ENCODE results near the gene PRR5.
"Not testable (repeated sequence)": the region's sequence is repeated elsewhere in the genome, so short reads cannot be mapped to it uniquely, and the experiment has no call there.

PRR5 gene, protein sequence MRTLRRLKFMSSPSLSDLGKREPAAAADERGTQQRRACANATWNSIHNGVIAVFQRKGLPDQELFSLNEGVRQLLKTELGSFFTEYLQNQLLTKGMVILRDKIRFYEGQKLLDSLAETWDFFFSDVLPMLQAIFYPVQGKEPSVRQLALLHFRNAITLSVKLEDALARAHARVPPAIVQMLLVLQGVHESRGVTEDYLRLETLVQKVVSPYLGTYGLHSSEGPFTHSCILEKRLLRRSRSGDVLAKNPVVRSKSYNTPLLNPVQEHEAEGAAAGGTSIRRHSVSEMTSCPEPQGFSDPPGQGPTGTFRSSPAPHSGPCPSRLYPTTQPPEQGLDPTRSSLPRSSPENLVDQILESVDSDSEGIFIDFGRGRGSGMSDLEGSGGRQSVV

GRCh38 chr22:44701824-44702478, at the start of gene PRR5:
Gene PRR5 (plus strand): TSS chr22:44702204. CDS start chr22:44702475, 271 bp downstream.
- Histone ChIP-seq H3K36me3 (ENCODE audit: control insufficient read depth in 1 of 2, insufficient read depth in 2 of 2, low read length in 2 of 2) (peaks cover 0 to 6% of the 10 kb centered on the region in 2 donors), H3K4me3 (ENCODE audit: low read depth in 1 of 2, low read length in 2 of 2) (peak within 1 kb of the TSS; percentile 75 to 82), H3K4me1 (ENCODE audit: control insufficient read depth in 1 of 2, insufficient read depth in 2 of 2, low read length in 2 of 2) (peaks cover 15 to 30% of the 10 kb centered on the region in 2 donors), H3K27ac (ENCODE audit: low read depth, low read length) (peak within 1 kb of the TSS; percentile 20), H3K9ac (ENCODE audit: low read depth in 1 of 2, low read length in 2 of 2) (peak within 1 kb of the TSS; percentile 51 to 58), H3K9me3 (ENCODE audit: control insufficient read depth in 1 of 2, low read length in 2 of 2) (no peaks in the 10 kb centered on the region), H3K27me3 (ENCODE audit: control insufficient read depth in 1 of 2, insufficient read depth in 2 of 2, low read length in 2 of 2) (no peaks in the 10 kb centered on the region)

- not testable (repeated sequence) for H3K36me3 ChIP-seq (ENCODE audit: control insufficient read depth in 1 of 2, insufficient read depth in 2 of 2, low read length in 2 of 2); H3K4me1 ChIP-seq (ENCODE audit: control insufficient read depth in 1 of 2, insufficient read depth in 2 of 2, low read length in 2 of 2); H3K27ac ChIP-seq (ENCODE audit: low read depth, low read length); H3K9me3 ChIP-seq (ENCODE audit: control insufficient read depth in 1 of 2, low read length in 2 of 2); H3K27me3 ChIP-seq (ENCODE audit: control insufficient read depth in 1 of 2, insufficient read depth in 2 of 2, low read length in 2 of 2); H3K9ac ChIP-seq (ENCODE audit: low read depth in 1 of 2, low read length in 2 of 2); H3K4me3 ChIP-seq (ENCODE audit: low read depth in 1 of 2, low read length in 2 of 2)
These were observed 49.1 kb upstream of the PRR5 start for GRCh38 chr22:44652866-44653265.

DNA sequence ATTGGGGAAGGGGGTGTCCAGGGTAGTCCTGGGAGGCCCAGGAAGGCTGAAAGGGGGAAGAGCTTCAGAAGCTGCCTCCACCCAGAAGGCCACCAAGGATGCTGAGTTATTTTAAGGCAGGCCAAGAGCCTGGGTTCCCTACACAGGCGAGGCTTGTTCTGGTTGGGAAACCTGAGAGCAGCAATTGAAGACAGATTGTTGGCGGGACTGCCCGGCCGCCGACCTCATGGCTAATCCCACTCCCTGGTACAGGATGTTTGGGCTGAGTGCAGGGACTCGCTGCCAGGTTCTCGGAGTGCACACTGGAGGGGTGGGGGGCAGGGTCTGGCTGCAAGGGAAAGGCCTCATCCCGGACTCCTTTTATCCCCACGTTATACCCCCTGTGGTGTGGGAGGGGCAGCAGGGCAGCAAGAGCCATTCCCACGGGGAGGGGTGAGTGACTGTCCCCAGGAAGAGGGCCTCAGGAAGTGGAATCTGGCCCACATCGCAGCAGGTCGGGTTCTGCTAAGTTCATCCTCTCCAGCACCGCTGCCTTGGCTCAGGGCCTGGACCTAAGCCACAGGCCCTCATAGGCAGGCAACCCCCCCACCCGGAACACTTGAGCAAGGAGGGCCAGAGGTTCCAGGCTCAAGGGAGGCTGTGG, 43.6 kb upstream of the PRR5 start:
- Histone ChIP-seq H3K9me3 (ENCODE audit: control insufficient read depth in 1 of 2, low read length in 2 of 2) (no peaks in the 10 kb centered on the region), H3K27me3 (ENCODE audit: control insufficient read depth in 1 of 2, insufficient read depth in 2 of 2, low read length in 2 of 2) (no peaks in the 10 kb centered on the region), H3K9ac (ENCODE audit: low read depth in 1 of 2, low read length in 2 of 2) (no peak overlapping the region), H3K27ac (ENCODE audit: low read depth, low read length) (no peak overlapping the region), H3K4me3 (ENCODE audit: low read depth in 1 of 2, low read length in 2 of 2) (no peak overlapping the region), H3K36me3 (ENCODE audit: control insufficient read depth in 1 of 2, insufficient read depth in 2 of 2, low read length in 2 of 2) (no peaks in the 10 kb centered on the region), H3K4me1 (ENCODE audit: control insufficient read depth in 1 of 2, insufficient read depth in 2 of 2, low read length in 2 of 2) (peaks cover 0 to 11% of the 10 kb centered on the region in 2 donors)

DNA sequence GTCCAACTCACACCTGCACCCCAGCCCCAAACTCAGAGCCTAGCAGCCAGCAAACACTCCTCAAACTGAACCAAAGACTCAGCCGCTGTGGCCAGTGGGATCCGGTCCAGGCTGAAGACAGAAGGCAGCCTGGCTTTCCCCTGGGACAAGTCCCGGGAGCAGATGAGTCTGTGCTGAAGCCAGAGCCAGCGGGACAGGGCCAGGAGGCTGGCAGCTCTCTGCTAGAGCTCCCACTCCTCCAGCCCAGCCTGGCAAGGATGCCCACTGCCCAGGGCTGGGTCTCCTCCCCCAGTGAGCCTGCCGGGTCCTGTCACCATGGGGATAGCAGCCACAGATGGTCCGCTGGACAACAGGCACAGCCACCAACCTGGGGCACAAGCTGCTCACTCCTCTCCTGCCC, 42.9 kb upstream of the PRR5 start:
- Histone ChIP-seq H3K9ac (ENCODE audit: low read depth in 1 of 2, low read length in 2 of 2) (no peak overlapping the region), H3K27ac (ENCODE audit: low read depth, low read length) (no peak overlapping the region), H3K9me3 (ENCODE audit: control insufficient read depth in 1 of 2, low read length in 2 of 2) (no peaks in the 10 kb centered on the region), H3K27me3 (ENCODE audit: control insufficient read depth in 1 of 2, insufficient read depth in 2 of 2, low read length in 2 of 2) (no peaks in the 10 kb centered on the region), H3K4me1 (ENCODE audit: control insufficient read depth in 1 of 2, insufficient read depth in 2 of 2, low read length in 2 of 2) (peaks cover 3 to 18% of the 10 kb centered on the region in 2 donors), H3K4me3 (ENCODE audit: low read depth in 1 of 2, low read length in 2 of 2) (no peak overlapping the region), H3K36me3 (ENCODE audit: control insufficient read depth in 1 of 2, insufficient read depth in 2 of 2, low read length in 2 of 2) (no peaks in the 10 kb centered on the region)

GRCh38 chr22:44660051-44660830, 41.8 kb upstream of the PRR5 start:
- Histone ChIP-seq H3K27ac (ENCODE audit: low read depth, low read length) (no peak overlapping the region), H3K4me3 (ENCODE audit: low read depth in 1 of 2, low read length in 2 of 2) (no peak overlapping the region), H3K27me3 (ENCODE audit: control insufficient read depth in 1 of 2, insufficient read depth in 2 of 2, low read length in 2 of 2) (no peaks in the 10 kb centered on the region), H3K36me3 (ENCODE audit: control insufficient read depth in 1 of 2, insufficient read depth in 2 of 2, low read length in 2 of 2) (no peaks in the 10 kb centered on the region), H3K9ac (ENCODE audit: low read depth in 1 of 2, low read length in 2 of 2) (no peak overlapping the region), H3K4me1 (ENCODE audit: control insufficient read depth in 1 of 2, insufficient read depth in 2 of 2, low read length in 2 of 2) (peaks cover 7 to 26% of the 10 kb centered on the region in 2 donors), H3K9me3 (ENCODE audit: control insufficient read depth in 1 of 2, low read length in 2 of 2) (no peaks in the 10 kb centered on the region)

DNA sequence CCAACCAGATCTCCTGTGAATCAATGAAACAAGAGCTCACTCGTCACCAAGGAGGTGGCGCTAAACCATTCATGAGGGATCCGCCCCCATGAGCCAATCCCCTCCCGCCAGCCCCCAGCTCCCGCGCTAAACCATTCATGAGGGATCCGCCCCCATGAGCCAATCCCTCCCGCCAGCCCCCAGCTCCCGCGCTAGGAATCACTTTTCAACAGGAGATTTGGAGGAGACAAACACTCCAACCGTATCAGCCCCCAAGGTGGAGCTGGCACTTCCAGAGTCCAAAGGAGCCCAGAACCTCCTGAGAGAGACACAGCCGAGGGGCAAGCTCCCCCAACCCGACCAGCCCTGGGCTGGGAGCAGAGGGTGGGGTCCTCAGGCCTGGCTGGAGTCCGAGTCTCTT, 40.9 kb upstream of the PRR5 start:
- H3K27ac ChIP-seq (ENCODE audit: low read depth, low read length) = no peak overlapping the region
- peaks cover 0 to under 1% of the 10 kb centered on the region in 2 donors for H3K27me3 ChIP-seq (ENCODE audit: control insufficient read depth in 1 of 2, insufficient read depth in 2 of 2, low read length in 2 of 2)
- H3K4me1 ChIP-seq (ENCODE audit: control insufficient read depth in 1 of 2, insufficient read depth in 2 of 2, low read length in 2 of 2) = peaks cover 7 to 28% of the 10 kb centered on the region in 2 donors
- no peaks in the 10 kb centered on the region for H3K9me3 ChIP-seq (ENCODE audit: control insufficient read depth in 1 of 2, low read length in 2 of 2)
- no peak overlapping the region for H3K9ac ChIP-seq (ENCODE audit: low read depth in 1 of 2, low read length in 2 of 2)
- no peak overlapping the region for H3K4me3 ChIP-seq (ENCODE audit: low read depth in 1 of 2, low read length in 2 of 2)
- no peaks in the 10 kb centered on the region for H3K36me3 ChIP-seq (ENCODE audit: control insufficient read depth in 1 of 2, insufficient read depth in 2 of 2, low read length in 2 of 2)

- no peaks in the 10 kb centered on the region for H3K36me3 ChIP-seq (ENCODE audit: control insufficient read depth in 1 of 2, insufficient read depth in 2 of 2, low read length in 2 of 2)
- H3K4me1 ChIP-seq (ENCODE audit: control insufficient read depth in 1 of 2, insufficient read depth in 2 of 2, low read length in 2 of 2) = peaks cover 7 to 28% of the 10 kb centered on the region in 2 donors
- H3K27me3 ChIP-seq (ENCODE audit: control insufficient read depth in 1 of 2, insufficient read depth in 2 of 2, low read length in 2 of 2) = peaks cover 4 to 5% of the 10 kb centered on the region in 2 donors
- no peak overlapping the region for H3K9ac ChIP-seq (ENCODE audit: low read depth in 1 of 2, low read length in 2 of 2)
- H3K9me3 ChIP-seq (ENCODE audit: control insufficient read depth in 1 of 2, low read length in 2 of 2) = no peaks in the 10 kb centered on the region
- no peak overlapping the region for H3K27ac ChIP-seq (ENCODE audit: low read depth, low read length)
- no peak overlapping the region for H3K4me3 ChIP-seq (ENCODE audit: low read depth in 1 of 2, low read length in 2 of 2)
These were observed 40.1 kb upstream of the PRR5 start for GRCh38 chr22:44661659-44662569.

DNA sequence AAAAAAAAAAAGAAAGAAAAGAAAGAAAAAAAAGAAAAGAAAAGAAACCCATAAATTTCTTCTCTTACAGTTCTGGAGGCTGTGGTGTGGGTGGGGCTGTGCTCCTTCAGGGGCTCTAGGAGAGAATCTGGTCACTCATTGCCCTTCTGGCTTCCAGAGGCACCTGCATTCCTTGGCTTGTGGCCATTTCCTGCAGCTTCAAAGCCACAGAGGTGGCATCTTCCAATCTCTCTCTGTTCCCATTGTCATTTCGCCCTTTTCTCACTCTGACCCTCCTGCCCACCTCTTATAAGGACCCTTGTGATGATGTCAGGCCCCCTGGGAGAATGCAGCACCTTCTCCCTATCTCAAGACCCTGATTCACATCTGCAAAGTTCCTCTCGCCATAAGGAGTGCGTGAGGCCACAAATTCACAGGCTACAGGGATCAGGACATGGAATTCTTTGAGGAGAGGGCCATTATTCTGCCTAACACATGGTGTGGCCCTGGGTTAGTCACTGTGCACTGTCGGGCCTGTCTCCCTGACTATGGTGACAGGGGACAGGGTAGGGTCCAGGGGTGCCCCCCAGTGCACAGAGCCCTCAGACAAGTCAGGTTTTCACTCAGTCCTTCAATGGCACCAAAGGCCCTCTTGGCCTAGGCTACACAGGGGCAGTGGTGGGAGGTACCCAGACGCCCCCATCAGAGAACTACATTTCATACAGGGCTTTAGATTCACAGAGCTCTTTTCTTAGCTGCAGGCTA, 38.6 kb upstream of the PRR5 start:
- Histone ChIP-seq H3K27ac (ENCODE audit: low read depth, low read length) (no peak overlapping the region), H3K9ac (ENCODE audit: low read depth in 1 of 2, low read length in 2 of 2) (no peak overlapping the region), H3K36me3 (ENCODE audit: control insufficient read depth in 1 of 2, insufficient read depth in 2 of 2, low read length in 2 of 2) (no peaks in the 10 kb centered on the region), H3K27me3 (ENCODE audit: control insufficient read depth in 1 of 2, insufficient read depth in 2 of 2, low read length in 2 of 2) (peaks cover 10 to 11% of the 10 kb centered on the region in 2 donors), H3K4me3 (ENCODE audit: low read depth in 1 of 2, low read length in 2 of 2) (no peak overlapping the region), H3K9me3 (ENCODE audit: control insufficient read depth in 1 of 2, low read length in 2 of 2) (no peaks in the 10 kb centered on the region), H3K4me1 (ENCODE audit: control insufficient read depth in 1 of 2, insufficient read depth in 2 of 2, low read length in 2 of 2) (peaks cover 7 to 28% of the 10 kb centered on the region in 2 donors)

DNA sequence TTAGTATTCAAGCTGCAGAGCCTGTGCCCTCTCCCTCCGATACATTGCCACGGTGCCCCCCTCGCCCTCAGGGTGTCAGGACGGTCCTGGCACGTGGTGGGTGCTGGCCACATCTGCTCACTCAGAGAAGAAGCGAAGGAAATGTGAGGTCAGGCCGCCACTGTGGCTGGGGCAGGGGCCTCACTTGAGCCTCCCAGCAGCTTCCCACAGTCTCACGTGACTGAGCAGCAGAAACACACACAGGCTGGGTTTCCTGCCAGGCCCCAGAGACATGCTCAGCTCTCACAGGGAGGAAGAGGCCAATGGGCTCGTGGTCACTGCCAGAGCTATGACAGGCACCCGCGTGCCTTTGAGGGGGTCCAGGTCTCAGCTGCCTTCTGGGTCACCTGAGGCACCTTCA, 37.9 kb upstream of the PRR5 start:
- no peak overlapping the region for H3K9ac ChIP-seq (ENCODE audit: low read depth in 1 of 2, low read length in 2 of 2)
- no peaks in the 10 kb centered on the region for H3K36me3 ChIP-seq (ENCODE audit: control insufficient read depth in 1 of 2, insufficient read depth in 2 of 2, low read length in 2 of 2)
- peaks cover 12 to 14% of the 10 kb centered on the region in 2 donors for H3K27me3 ChIP-seq (ENCODE audit: control insufficient read depth in 1 of 2, insufficient read depth in 2 of 2, low read length in 2 of 2)
- peak overlapping the region; percentile 56 for H3K27ac ChIP-seq (ENCODE audit: low read depth, low read length)
- H3K9me3 ChIP-seq (ENCODE audit: control insufficient read depth in 1 of 2, low read length in 2 of 2) = no peaks in the 10 kb centered on the region
- peaks cover 9 to 24% of the 10 kb centered on the region in 2 donors for H3K4me1 ChIP-seq (ENCODE audit: control insufficient read depth in 1 of 2, insufficient read depth in 2 of 2, low read length in 2 of 2)
- H3K4me3 ChIP-seq (ENCODE audit: low read depth in 1 of 2, low read length in 2 of 2) = no peak overlapping the region

Measured in duodenal mucosa (tissue), 2 donors.